Astrocyte of the spinal cord (primary cell): Measurements from ENCODE around the gene MSANTD2.

Experiments
- DNase-seq: peaks from one replicate; pipeline ENCODE4 v3.0.0; 2011; ENCODE audit warnings: low read depth, low spot score
- H3K4me3 ChIP-seq: 2 replicates; pipeline ENCODE4 v1.5.1; 2011; ENCODE audit warnings: low read depth, mild to moderate bottlenecking, low read length, moderate library complexity
- CTCF ChIP-seq: IDR thresholded peaks from 2 replicates; pipeline ENCODE4 v1.5.1; 2012; ENCODE audit warnings: low read depth, mild to moderate bottlenecking, low read length, inconsistent platforms
- in situ Hi-C: cut with HindIII; loops from 2 replicates; pipeline ENCODE4 v1.10.0; 2017; ENCODE audit warnings: low sequenced_read_pairs

The MSANTD2 gene

GRCh38 chr11:124825876-124826275, 25.7 kb upstream of the MSANTD2 start:
- TF ChIP-seq CTCF, result no peak
- no peak for DNase-seq
- H3K4me3 ChIP-seq, result no peak overlapping the region
- in situ Hi-C loops, result no loop called here

- DNase-seq, result no peak
- in situ Hi-C loops, result no loop called here
- no peak for TF ChIP-seq CTCF
- H3K4me3 ChIP-seq, result no peak overlapping the region
These were observed 23.5 kb upstream of the MSANTD2 start for GRCh38 chr11:124823512-124824376.

GRCh38 chr11:124821995-124822730, 22.0 kb upstream of the MSANTD2 start:
- DNase-seq, result no peak
- no peak for TF ChIP-seq CTCF
- H3K4me3 ChIP-seq, result no peak overlapping the region
- in situ Hi-C loops, result no loop called here

GRCh38 chr11:124817036-124817435, 16.8 kb upstream of the MSANTD2 start:
- in situ Hi-C loops, result no loop called here
- TF ChIP-seq CTCF, result no peak
- no peak overlapping the region for H3K4me3 ChIP-seq
- DNase-seq, result no peak

GRCh38 chr11:124814739-124815138, 14.5 kb upstream of the MSANTD2 start:
- no peak for DNase-seq
- TF ChIP-seq CTCF, result no peak
- no peak overlapping the region for H3K4me3 ChIP-seq
- in situ Hi-C loops, result no loop called here

- in situ Hi-C loops, result no loop called here
- no peak for TF ChIP-seq CTCF
- H3K4me3 ChIP-seq, result no peak overlapping the region
- DNase-seq, result no peak
These were observed 12.7 kb upstream of the MSANTD2 start for GRCh38 chr11:124812876-124813275.
